Bronchial epithelial cell (primary cell): ENCODE data around the gene DYRK1B. TPM values are rescaled to one million over a fixed set of nuclear protein-coding genes. Genes with fewer than 3 reads are reported as not detected.
"Not testable (repeated sequence)": the region's sequence is repeated elsewhere in the genome, so short reads cannot be mapped to it uniquely, and the experiment has no call there.

Source experiments
- DNase-seq: peaks from one replicate; pipeline ENCODE4 v3.0.0-alpha.2; 2010; ENCODE audit warnings: low read depth
- FAIRE-seq: peaks from 2 replicates; lab custom pipeline; 2011; peaks lifted over from hg19 to GRCh38; lab: Jason Lieb, UNC
- H3K27me3 ChIP-seq: 2 replicates; pipeline ENCODE4 v1.5.1; 2011; ENCODE audit warnings: low read length; ENCODE audit not compliant: control insufficient read depth, insufficient read depth
- H3K36me3 ChIP-seq: 2 replicates; pipeline ENCODE4 v1.5.1; 2011; ENCODE audit warnings: low read length; ENCODE audit not compliant: control insufficient read depth, insufficient read depth
- H3K4me3 ChIP-seq: 2 replicates; pipeline ENCODE4 v1.5.1; 2011; ENCODE audit warnings: mild to moderate bottlenecking, low read depth, low read length, control low read depth
- total RNA-seq: library from RNA; depleted of rRNA; stranded (reverse); fragments of >200 nt; gene quantifications from 2 replicates; pipeline ENCODE4 v1.2.1, GENCODE V29; 2014
- TF ChIP-seq, protein P1 (sequence below): IDR thresholded peaks from 2 replicates; pipeline ENCODE4 v1.5.1; 2011; ENCODE audit warnings: mild to moderate bottlenecking, moderate library complexity, low read length, control low read depth, inconsistent platforms; ENCODE audit not compliant: insufficient read depth, severe bottlenecking

Gene DYRK1B
- 3.2 and 5.8 TPM in 2 replicates for total RNA-seq

DNA sequence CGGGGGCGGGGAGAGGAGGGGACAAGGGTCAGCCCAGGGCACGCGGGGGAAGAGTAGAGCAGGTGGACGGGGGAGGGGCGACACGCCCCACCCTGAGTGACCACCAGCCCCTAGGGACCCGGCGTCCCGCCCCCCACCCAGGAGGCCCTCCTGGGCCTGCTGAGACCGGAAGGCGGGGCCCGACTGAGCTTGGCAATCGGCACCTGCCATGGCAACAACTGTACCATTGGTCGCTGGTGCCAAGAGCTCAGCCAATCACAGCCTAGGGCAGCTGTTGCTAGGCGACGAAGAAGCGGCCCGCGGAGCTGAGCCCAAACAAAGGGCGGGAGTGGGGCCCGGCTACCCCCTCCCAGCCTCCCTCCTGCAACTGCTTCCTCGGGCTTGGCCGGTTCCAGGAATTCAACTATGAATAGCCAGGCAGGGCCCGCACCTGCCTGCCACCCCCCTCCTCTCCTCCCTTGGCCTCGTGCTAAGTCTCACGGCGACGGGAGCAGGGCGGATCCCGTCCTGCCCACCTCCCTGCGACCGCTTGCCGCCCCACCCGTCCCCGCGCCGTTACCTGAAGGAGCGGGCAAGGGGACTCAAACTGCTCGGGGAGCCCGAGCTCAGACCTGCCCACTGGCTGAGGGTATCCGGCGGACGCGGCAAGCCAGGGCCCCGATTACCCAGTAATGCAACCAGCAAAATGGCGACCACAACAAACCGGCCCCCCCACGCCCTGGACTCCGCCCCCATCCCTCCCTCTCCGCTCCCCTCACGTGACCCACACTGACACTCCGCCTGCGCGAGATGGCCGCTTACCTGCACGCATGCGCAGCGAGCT is at the start of gene DYRK1B:
TSS of gene DYRK1B (minus strand) at position 699 of the 823 bp plus-strand sequence. CDS start 2,295 bp downstream, outside the sequence.
- FAIRE-seq (no peak), DNase-seq (peak; percentile 90)
- H3K27me3 ChIP-seq = no peaks in the 10 kb centered on the region
- TF ChIP-seq, protein P1, sequence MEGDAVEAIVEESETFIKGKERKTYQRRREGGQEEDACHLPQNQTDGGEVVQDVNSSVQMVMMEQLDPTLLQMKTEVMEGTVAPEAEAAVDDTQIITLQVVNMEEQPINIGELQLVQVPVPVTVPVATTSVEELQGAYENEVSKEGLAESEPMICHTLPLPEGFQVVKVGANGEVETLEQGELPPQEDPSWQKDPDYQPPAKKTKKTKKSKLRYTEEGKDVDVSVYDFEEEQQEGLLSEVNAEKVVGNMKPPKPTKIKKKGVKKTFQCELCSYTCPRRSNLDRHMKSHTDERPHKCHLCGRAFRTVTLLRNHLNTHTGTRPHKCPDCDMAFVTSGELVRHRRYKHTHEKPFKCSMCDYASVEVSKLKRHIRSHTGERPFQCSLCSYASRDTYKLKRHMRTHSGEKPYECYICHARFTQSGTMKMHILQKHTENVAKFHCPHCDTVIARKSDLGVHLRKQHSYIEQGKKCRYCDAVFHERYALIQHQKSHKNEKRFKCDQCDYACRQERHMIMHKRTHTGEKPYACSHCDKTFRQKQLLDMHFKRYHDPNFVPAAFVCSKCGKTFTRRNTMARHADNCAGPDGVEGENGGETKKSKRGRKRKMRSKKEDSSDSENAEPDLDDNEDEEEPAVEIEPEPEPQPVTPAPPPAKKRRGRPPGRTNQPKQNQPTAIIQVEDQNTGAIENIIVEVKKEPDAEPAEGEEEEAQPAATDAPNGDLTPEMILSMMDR = no peak
- H3K4me3 ChIP-seq = peak within 1 kb of the TSS; percentile 85
- H3K36me3 ChIP-seq = peaks cover 26% of the 10 kb centered on the region

DNA sequence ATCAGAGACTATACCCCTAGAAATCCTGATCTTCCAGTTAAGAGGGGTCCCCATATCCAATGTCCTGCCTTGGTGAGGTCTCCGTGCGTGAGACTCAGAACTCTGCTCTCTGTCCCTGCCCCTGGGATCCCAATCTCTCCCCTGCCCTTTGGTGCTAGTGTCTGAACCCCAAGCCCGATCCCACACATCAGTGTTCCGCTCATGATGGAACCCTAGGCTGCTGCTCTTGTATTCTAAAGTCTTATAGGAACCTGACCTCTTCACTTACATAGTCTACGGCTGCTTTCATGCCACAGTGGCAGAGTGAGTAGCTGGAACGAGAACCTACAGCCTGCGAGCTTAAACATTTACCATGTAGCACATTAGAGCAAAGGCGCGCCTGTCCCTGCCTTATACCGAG is 48.7 kb upstream of the DYRK1B start:
- not testable (repeated sequence) for FAIRE-seq, H3K4me3 ChIP-seq, H3K36me3 ChIP-seq, DNase-seq, H3K27me3 ChIP-seq

DNA sequence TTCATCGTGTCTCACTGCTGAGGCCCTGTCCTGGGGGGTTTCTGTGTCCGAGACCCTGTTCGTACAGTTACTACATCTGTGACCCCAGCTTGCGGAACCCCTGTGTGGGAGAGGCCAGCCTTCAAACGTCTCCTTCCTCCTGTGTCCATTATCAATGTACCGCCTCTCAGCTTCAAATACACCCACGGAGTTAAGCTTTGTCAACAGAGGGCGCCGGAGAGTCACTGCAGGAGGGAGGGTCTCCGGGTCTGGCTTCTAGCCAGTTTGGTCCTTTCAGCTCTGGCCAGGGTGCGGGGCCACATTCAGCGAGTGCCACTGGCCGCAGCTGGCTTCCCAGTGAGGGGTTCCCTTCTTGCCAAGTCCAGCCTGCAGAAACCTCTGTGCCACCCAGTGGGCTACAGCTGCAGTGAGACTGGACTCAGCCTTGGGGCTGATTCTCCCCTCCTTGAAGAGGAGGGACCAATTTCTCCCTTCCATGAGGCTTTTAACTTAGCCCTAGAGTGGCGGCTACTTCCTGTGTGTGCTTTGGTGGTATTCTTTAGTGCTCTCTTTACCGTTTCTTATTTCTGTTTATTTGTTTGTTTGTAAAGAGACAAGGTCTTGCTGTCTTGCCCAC is 47.6 kb upstream of the DYRK1B start:
- FAIRE-seq, DNase-seq, H3K4me3 ChIP-seq, H3K27me3 ChIP-seq, H3K36me3 ChIP-seq: not testable (repeated sequence)

DNA sequence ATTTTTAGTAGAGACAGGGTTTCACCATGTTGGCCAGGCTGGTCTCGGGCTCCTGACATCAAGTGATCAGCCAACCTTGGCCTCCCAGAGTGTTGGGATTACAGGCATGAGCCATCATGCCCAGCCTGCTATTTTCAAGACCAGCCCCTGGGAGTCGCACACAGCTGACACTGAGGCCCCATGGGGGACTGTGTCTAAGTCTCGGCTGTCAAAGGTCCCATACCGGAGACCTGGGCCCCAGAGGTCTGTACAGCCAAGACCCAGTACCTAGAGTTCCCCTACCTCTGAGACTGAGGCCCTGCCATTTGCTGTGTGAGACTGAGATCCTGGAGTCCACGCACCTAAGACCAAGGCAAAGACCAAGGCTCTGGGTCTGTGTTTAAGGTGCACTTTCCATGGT is 46.3 kb upstream of the DYRK1B start:
- not testable (repeated sequence) for H3K27me3 ChIP-seq, H3K4me3 ChIP-seq, DNase-seq, H3K36me3 ChIP-seq, FAIRE-seq

DNA sequence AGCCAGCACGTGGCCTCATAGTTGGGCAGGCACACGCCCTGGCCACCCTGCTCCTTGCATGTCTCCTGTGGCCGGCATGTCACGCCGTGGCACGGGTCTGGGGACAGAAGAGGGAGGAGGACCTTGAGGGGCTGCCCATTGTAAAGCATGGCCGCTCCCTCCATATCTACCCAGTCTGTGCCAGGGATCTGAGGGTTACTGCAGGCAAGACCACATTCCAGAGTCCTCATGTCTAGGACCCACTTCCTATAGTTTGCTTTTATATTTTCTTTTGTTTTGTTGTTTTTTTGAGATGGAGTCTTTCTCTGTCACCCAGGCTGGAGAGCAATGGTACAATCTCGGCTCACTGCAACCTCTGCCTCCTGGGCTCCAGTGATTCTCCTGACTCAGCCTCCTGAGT is 45.8 kb upstream of the DYRK1B start:
- not testable (repeated sequence) for H3K27me3 ChIP-seq, FAIRE-seq, H3K36me3 ChIP-seq, H3K4me3 ChIP-seq, DNase-seq

DNA sequence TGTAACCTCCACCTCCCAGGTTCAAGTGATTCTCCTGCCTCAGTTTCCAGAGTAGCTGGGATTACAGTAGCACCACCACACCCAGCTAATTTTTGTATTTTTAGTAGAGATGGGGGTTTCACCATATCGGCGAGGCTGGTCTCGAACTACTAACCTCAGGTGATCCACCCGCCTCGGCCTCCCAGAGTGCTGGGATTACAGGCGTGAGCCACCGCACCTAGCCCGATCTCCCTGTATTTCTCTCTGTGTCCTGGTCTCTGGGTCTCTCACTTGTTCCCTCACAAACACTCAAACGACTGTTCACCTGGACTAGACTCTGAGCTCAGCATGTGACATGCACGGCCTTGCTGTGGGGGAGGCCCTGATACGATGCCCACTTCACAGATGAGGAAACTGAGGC is 44.9 kb upstream of the DYRK1B start:
- not testable (repeated sequence) for H3K27me3 ChIP-seq, FAIRE-seq, H3K4me3 ChIP-seq, DNase-seq, H3K36me3 ChIP-seq

DNA sequence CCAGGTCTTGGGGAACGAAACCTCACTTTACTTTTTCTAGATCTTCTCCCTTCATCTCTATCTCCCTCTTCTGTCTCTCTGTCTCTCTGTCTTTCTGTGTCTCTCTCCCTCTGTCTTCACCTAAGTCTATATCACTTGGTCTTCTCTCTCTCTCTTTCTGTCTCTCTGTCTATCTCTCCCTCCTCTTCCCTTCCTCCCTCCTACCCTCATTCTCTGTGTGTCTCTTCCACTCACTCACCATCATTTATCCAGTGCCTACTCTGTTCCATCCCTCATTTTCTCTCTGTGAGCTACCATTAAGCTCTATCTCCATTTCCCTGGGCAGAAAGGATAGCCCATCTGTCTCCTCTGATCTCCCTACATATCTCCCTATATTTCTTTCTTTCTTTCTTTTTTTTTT is 44.4 kb upstream of the DYRK1B start:
- DNase-seq = no peak
- no peak overlapping the region for H3K4me3 ChIP-seq
- no peak for FAIRE-seq
- no peaks in the 10 kb centered on the region for H3K27me3 ChIP-seq
- no peaks in the 10 kb centered on the region for H3K36me3 ChIP-seq
- TF ChIP-seq, protein P1 = no peak

DNA sequence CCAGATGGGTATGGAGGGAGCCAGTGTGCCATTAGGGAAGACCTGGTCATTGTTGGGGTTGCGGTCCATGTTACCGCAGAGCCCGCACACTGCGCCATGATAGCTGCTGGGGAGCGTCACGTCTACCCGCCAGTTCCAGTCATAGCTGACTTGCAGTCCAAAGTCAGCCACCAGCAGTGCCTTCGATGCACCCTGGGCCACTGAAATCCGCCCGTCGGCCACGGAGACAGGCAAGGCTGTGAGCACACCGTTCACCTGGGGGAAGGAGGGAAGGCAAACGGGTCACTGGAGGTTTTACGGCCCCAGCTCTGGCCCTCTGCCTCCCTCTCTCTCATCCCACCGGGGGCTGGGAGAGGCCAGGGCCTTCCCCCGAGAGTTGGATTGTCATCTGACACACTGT is 44.0 kb upstream of the DYRK1B start:
- DNase-seq, FAIRE-seq: not testable (repeated sequence)

DNA sequence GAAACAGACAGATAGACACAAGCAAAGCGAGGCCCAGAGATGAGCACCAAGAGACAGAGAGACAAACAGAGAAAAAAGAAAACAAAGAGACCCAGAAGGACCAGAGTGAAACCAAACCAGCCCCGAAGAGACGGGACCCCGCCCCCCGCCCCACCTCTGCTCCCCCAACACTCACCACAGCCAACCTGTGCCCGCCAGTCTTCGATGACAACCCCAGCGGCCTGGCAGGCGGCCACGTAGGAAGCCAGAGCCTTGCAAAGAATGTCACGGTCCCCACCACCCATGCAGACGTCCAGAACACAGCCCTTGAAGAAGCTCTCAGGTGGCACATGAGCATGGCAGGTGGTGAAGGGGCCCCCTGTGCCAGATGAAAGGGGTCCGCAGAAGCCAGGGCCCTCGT is 43.5 kb upstream of the DYRK1B start:
- FAIRE-seq, H3K4me3 ChIP-seq, DNase-seq, H3K27me3 ChIP-seq, H3K36me3 ChIP-seq: not testable (repeated sequence)

More for the DNA sequence above, 44.0 kb upstream of the DYRK1B start:
- H3K27me3 ChIP-seq, H3K36me3 ChIP-seq, H3K4me3 ChIP-seq: not testable (repeated sequence)

DNA sequence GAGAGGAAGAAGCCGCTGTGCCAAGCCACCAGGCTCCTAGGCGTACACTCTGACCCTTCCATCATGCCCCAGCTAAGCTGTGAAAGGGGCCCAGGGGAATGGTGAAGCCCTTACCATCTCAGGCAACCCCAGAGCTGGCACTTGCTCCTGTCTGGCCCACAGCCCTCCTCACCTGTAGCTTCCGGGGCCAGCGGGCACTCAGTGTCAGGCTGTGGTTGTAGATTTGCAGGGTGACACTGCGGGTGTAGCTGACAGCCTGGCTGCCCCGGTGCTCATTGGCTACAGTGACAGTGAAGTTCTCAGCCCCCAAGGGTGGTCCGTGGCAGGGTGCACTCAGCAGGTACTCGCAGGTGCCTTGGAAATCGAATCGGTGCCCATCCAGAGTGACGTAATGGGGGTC is 42.5 kb upstream of the DYRK1B start:
- H3K4me3 ChIP-seq, H3K36me3 ChIP-seq, FAIRE-seq, DNase-seq, H3K27me3 ChIP-seq: not testable (repeated sequence)

DNA sequence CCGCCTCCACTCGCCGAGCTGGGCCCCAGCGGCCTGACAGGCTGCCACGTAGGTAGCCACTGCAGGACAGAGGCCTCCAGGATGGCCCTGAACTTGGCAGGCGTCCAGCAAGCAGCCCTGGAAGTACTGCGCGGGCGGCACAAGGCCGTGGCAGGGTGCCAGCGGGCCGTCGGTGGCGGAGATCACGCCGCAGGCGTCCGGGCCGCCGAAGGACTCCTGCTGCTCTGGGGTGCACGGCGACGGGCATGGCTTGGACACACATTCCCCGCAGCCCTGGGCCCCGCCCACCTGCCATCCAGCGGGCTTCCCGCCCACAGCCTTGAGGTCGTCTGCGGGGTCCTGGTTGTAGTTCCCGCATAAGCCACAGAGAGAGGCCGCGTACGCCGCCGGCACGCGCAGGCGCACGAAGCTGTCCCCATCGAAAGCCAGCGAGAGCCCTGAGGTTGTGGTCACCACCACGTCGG is 41.5 kb upstream of the DYRK1B start:
- H3K27me3 ChIP-seq, FAIRE-seq, H3K4me3 ChIP-seq, DNase-seq, H3K36me3 ChIP-seq: not testable (repeated sequence)
